ENCODE data around the gene IPP. TPM values are rescaled to one million over a fixed set of nuclear protein-coding genes. Genes with fewer than 3 reads are reported as not detected.

IPP gene
- total RNA-seq, 4 donors from 2014 or later, result 1.2 to 25.6 (median 13.6) TPM

DNA sequence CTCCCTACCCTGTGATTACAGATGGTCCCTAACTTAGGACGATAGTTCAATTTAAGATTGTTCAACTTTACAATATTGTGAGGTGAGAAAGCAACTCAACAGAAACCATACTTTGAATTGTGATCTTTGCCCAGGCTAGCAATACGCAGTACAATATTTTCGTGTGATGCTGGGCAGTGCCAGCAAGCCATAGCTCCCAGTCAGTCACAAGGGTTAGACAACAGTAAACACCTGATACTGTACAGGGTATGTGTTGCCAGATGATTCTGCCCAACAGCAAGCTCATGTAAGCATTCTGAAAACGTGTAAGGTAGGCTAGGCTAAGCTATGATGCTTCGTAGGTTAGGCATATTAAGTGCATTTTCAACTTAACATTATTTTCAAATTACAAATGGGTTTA is 76.0 kb downstream of the IPP start:
- H3K9me3 ChIP-seq, result no peaks in the 10 kb centered on the region
- H3K27ac ChIP-seq, result no peak overlapping the region
- no peak overlapping the region for H3K4me3 ChIP-seq
- DNase-seq, result no peak
- H3K36me3 ChIP-seq, result no peaks in the 10 kb centered on the region
- peaks cover 5 to 15% of the 10 kb centered on the region in 2 donors for H3K4me1 ChIP-seq
- TF ChIP-seq, protein P1, sequence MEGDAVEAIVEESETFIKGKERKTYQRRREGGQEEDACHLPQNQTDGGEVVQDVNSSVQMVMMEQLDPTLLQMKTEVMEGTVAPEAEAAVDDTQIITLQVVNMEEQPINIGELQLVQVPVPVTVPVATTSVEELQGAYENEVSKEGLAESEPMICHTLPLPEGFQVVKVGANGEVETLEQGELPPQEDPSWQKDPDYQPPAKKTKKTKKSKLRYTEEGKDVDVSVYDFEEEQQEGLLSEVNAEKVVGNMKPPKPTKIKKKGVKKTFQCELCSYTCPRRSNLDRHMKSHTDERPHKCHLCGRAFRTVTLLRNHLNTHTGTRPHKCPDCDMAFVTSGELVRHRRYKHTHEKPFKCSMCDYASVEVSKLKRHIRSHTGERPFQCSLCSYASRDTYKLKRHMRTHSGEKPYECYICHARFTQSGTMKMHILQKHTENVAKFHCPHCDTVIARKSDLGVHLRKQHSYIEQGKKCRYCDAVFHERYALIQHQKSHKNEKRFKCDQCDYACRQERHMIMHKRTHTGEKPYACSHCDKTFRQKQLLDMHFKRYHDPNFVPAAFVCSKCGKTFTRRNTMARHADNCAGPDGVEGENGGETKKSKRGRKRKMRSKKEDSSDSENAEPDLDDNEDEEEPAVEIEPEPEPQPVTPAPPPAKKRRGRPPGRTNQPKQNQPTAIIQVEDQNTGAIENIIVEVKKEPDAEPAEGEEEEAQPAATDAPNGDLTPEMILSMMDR (IDR thresholded peaks at IDR 0.05), result no peak
- TF ChIP-seq POLR2A (IDR thresholded peaks at IDR 0.05), result no peak
- intact Hi-C loops (cut with DNase I; ENCODE audit: low total_unique reads), result no loop called here
- no peaks in the 10 kb centered on the region for H3K27me3 ChIP-seq

DNA sequence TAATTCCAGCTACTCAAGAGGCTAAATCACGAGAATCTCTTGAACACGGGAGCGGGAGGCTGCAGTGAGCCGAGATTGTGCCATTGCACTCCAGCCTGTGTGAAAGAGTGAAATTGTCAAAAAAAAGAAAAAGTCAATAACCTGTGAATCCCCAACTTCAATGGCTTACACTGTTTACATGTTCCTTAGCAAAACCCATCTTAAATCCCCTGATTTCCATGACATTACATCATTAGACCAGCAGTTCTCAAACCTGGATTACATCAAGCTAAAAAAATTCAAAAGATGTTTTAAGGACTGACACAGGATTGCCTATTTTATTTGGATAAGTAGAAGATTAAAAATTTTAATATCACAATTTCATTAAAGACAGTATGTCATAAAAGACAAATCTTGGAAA is 76.5 kb downstream of the IPP start:
- TF ChIP-seq, protein P1 (IDR thresholded peaks at IDR 0.05), result no peak
- TF ChIP-seq POLR2A (IDR thresholded peaks at IDR 0.05), result no peak
- Histone ChIP-seq H3K27me3 (no peaks in the 10 kb centered on the region), H3K4me3 (no peak overlapping the region), H3K36me3 (no peaks in the 10 kb centered on the region), H3K4me1 (peaks cover 0 to 17% of the 10 kb centered on the region in 2 donors), H3K27ac (no peak overlapping the region), H3K9me3 (no peaks in the 10 kb centered on the region)
- DNase-seq, result no peak
- intact Hi-C loops (cut with DNase I; ENCODE audit: low total_unique reads), result no loop called here

DNA sequence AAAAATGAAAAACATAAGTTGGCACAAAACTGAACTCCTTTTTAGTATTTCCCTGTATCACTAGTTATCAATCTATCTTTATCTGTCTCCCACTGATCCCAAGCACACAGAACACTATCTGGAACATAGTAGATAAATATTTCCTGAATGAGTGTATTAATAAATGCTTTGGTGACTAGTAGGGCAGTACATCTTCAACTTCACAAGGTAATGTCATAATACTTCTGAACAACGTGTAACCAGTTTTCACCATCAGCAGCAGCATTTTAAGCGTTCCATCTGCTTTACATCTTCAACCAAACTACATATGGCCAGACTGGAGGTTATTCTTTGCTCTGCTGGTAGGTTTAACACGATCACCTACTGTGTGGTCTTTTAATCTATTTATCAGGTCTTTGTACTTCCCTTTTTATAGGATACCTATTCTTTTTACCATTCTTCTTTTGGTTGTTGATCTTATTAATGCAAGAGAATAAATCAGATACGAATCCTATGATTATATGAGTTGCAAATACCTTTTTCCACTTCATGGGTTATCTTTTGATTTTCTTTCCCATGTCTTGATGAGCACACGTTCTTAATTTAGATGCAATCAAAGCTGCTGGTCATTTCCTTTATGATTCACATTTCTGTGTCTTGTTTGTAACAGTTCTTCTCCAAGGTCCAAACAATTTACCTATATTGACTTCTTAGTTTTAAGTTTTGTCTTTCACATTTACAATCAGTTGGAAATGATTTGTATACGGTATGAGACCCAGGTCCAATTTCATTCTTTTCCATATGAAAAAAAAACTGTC is 80.4 kb downstream of the IPP start:
- Histone ChIP-seq H3K9me3 (no peaks in the 10 kb centered on the region), H3K36me3 (no peaks in the 10 kb centered on the region), H3K27ac (no peak overlapping the region), H3K27me3 (no peaks in the 10 kb centered on the region), H3K4me3 (no peak overlapping the region), H3K4me1 (peaks cover 0 to 14% of the 10 kb centered on the region in 2 donors)
- no peak for DNase-seq
- intact Hi-C loops (cut with DNase I; ENCODE audit: low total_unique reads), result no loop called here
- TF ChIP-seq, protein P1 (IDR thresholded peaks at IDR 0.05), result no peak
- no peak for TF ChIP-seq POLR2A (IDR thresholded peaks at IDR 0.05)

DNA sequence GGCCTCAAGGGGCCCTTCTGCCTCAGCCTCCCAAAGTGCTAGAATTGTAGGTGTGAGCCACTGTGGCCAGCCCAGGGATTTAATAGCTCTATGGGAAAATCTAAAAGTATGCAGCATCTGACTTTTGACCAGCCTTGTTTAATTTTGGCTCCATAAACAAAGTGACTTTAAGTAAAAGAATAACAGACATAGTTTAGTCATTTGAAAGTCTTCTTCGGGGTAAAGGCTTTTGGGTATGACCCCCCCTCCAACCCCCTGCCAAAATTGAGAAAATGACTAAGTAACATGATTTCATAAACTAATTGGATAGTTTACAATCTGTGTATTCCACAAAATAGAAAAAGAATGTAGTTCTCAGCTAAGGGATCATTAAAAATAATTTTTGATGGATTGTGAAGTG is 81.1 kb downstream of the IPP start:
- no peak for TF ChIP-seq POLR2A (IDR thresholded peaks at IDR 0.05)
- TF ChIP-seq, protein P1 (IDR thresholded peaks at IDR 0.05), result no peak
- intact Hi-C loops (cut with DNase I; ENCODE audit: low total_unique reads), result no loop called here
- no peak for DNase-seq
- Histone ChIP-seq H3K36me3 (no peaks in the 10 kb centered on the region), H3K9me3 (no peaks in the 10 kb centered on the region), H3K27me3 (no peaks in the 10 kb centered on the region), H3K4me3 (no peak overlapping the region), H3K4me1 (peaks cover 0 to 14% of the 10 kb centered on the region in 2 donors), H3K27ac (no peak overlapping the region)

DNA sequence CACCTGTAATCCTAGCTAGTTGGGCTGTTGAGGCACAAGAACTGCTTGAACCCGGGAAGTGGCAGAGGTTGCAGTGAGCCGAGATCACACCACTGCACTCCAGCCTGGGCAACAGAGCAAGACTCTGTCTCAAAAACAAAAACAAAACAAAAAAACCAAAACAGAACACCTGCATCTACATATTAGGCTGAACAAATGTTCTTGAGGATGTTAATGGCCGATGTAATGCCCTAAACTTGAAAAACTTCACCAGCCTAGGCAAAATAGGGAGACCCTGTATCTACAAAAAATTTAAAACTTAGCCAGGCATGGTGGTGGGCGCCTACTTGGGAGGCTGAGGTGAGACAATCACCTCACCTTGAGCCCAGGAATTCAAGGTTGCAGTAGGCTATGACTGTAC is 81.9 kb downstream of the IPP start:
- DNase-seq, result no peak
- intact Hi-C loops (cut with DNase I; ENCODE audit: low total_unique reads), result no loop called here
- no peaks in the 10 kb centered on the region for H3K9me3 ChIP-seq
- TF ChIP-seq POLR2A (IDR thresholded peaks at IDR 0.05), result no peak
- TF ChIP-seq, protein P1 (IDR thresholded peaks at IDR 0.05), result no peak
- peaks cover 0 to 14% of the 10 kb centered on the region in 2 donors for H3K4me1 ChIP-seq
- no peaks in the 10 kb centered on the region for H3K27me3 ChIP-seq
- no peak overlapping the region for H3K27ac ChIP-seq
- H3K4me3 ChIP-seq, result no peak overlapping the region
- H3K36me3 ChIP-seq, result no peaks in the 10 kb centered on the region
